CD4-positive, alpha-beta T cell treated with Interleukin-1 beta for 1 hour (primary cell): Measurements from ENCODE around the gene TNFRSF12A.

Experiments
- DNase-seq, 2 donors: peaks; one replicate each; pipeline ENCODE4 v3.0.0-alpha.2; 2020 to 2022

Gene TNFRSF12A

GRCh38 chr16:3012828-3013420 is 7.2 kb upstream of the TNFRSF12A start, which contains the start of gene CLDN9:
CLDN9 (plus strand) TSS chr16:3012923; CDS start chr16:3013363, 440 bp downstream.
- DNase-seq = no peak

GRCh38 chr16:3013491-3013951 is 6.6 kb upstream of the TNFRSF12A start:
- no peak for DNase-seq

- no peak for DNase-seq
Measured at GRCh38 chr16:3013998-3014690, 6.0 kb upstream of the TNFRSF12A start.

- no peak for DNase-seq
Measured at GRCh38 chr16:3014971-3015370, 5.2 kb upstream of the TNFRSF12A start.

GRCh38 chr16:3015865-3016521 is 4.2 kb upstream of the TNFRSF12A start:
- no peak for DNase-seq

GRCh38 chr16:3017344-3017743 is 2.8 kb upstream of the TNFRSF12A start:
- DNase-seq = no peak

- DNase-seq = no peak
Measured at GRCh38 chr16:3017794-3018506, 2.2 kb upstream of the TNFRSF12A start, which contains the start of gene CLDN6. CLDN6 (minus strand) TSS chr16:3018183; CDS start chr16:3016021, 2,162 bp downstream.

GRCh38 chr16:3019594-3020246 is 448 bp upstream of the TNFRSF12A start:
- no peak for DNase-seq

- DNase-seq = peak; percentile 62 to 68
Measured at GRCh38 chr16:3020604-3021448, 658 bp downstream of the TNFRSF12A start.

GRCh38 chr16:3021449-3022207 is 1.5 kb downstream of the TNFRSF12A start:
- peak; percentile 65 to 67 for DNase-seq

- peak; percentile 61 to 73 for DNase-seq
Measured at GRCh38 chr16:3022208-3022683, 2.1 kb downstream of the TNFRSF12A start.

GRCh38 chr16:3022684-3023414 is 2.7 kb downstream of the TNFRSF12A start:
- DNase-seq = no peak

- DNase-seq = no peak
Measured at GRCh38 chr16:3023415-3023668, 3.2 kb downstream of the TNFRSF12A start.

GRCh38 chr16:3023669-3024478 is 3.7 kb downstream of the TNFRSF12A start, which contains the start of the genes HCFC1R1 and THOC6:
HCFC1R1 (minus strand) TSS chr16:3023942; CDS start chr16:3023941, 1 bp downstream.
THOC6 (plus strand) TSS chr16:3024035; CDS start chr16:3024327, 292 bp downstream.
- DNase-seq = peak; percentile 95 to 96

- DNase-seq = no peak
Measured at GRCh38 chr16:3025032-3026002, 5.1 kb downstream of the TNFRSF12A start.

- no peak for DNase-seq
Measured at GRCh38 chr16:3026003-3026378, 5.8 kb downstream of the TNFRSF12A start.

GRCh38 chr16:3026609-3027488 is 6.7 kb downstream of the TNFRSF12A start:
- no peak for DNase-seq
